ENCODE results near the gene SIRT5.

SIRT5 gene

GRCh38 chr6:13624871-13625288 lies 50.5 kb downstream of the SIRT5 start:
- DNase-seq (ENCODE audit: low read depth, low spot score): no peak
- H3K27ac ChIP-seq: no peak overlapping the region

GRCh38 chr6:13629459-13630116 lies 55.2 kb downstream of the SIRT5 start:
- H3K27ac ChIP-seq: no peak overlapping the region
- DNase-seq (ENCODE audit: low read depth, low spot score): no peak

GRCh38 chr6:13630499-13630898 lies 56.1 kb downstream of the SIRT5 start:
- no peak for DNase-seq (ENCODE audit: low read depth, low spot score)
- H3K27ac ChIP-seq: no peak overlapping the region

GRCh38 chr6:13633343-13633742 lies 58.9 kb downstream of the SIRT5 start:
- DNase-seq (ENCODE audit: low read depth, low spot score): no peak
- H3K27ac ChIP-seq: no peak overlapping the region

DNA sequence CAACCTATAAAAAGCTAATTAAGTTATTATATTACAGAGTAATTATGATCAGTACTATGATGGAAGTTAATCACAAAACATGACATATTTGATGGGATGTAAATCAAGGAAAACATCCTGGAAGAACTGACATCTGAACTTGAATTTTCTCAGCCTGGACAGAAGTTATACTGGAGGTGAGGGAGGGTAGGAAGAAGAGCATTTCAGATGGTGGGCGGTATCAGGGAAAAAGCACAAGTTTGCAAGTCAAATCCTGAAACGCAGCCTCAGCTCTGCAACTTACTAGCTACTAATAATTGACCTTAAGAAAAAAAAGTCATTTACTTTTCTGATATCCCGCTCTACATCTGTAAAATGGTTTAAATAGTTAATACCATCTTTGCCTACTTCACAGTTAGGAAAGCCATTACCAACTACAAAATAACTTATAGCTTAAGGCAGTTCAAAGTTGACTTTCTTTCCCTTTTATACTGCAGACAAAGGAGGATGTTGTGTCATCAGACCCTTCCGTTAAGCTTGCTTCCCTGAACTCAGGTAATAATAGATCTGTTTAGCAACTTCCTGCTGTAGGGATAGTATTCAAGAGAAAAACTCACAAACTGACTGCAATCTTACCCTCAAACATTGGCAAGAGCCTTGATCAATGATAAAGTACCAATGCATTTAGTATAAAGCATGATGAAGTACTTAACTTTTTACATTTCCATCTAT lies 61.7 kb downstream of the SIRT5 start:
- no peak for DNase-seq (ENCODE audit: low read depth, low spot score)
- peak overlapping the region; percentile 23 for H3K27ac ChIP-seq

GRCh38 chr6:13638014-13638413 lies 63.6 kb downstream of the SIRT5 start:
- no peak for DNase-seq (ENCODE audit: low read depth, low spot score)
- no peak overlapping the region for H3K27ac ChIP-seq

DNA sequence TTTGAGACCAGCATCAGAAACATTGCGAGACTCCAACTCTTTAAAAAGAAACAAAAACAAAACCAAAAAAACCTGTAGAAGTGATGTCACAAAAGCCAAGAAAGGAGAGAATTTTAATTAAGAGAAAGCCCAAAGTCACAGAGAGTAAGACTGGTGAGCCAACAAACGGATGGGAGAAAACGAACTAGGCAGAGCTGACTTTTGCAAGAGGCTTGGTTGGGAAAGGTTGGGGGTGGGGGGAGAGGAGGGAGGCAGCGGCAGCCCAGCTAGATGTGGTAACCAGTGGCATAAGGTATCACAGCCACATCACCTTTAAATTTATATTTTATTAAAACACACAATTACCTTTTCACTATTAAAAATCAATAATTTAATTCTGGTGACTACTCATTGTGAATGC lies 64.2 kb downstream of the SIRT5 start:
- no peak for DNase-seq (ENCODE audit: low read depth, low spot score)
- no peak overlapping the region for H3K27ac ChIP-seq

DNA sequence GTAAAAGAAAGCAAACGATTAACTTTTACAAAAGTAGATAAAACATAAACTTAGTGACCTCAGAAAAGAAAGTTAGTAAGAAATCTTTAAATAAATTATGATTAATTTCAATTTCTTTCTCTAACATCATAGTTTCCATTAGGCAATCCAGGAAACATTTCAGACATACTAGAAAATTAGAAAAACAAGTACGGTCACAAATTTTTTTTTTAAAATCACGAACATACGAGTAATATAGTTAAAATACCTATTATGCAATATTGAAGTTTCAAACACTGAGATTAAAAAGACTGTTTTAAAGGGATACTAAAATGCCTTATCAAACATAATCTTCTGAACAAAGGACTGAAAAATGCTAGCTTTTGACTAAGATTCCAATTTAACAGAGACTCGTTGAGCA lies 66.9 kb downstream of the SIRT5 start:
- H3K27ac ChIP-seq: no peak overlapping the region

GRCh38 chr6:13643125-13643524 lies 68.7 kb downstream of the SIRT5 start:
- no peak overlapping the region for H3K27ac ChIP-seq
- no peak for DNase-seq (ENCODE audit: low read depth, low spot score)

More for the DNA sequence above, 66.9 kb downstream of the SIRT5 start:
- DNase-seq (ENCODE audit: low read depth, low spot score): no peak

- H3K27ac ChIP-seq: no peak overlapping the region
- DNase-seq (ENCODE audit: low read depth, low spot score): no peak
Measured at GRCh38 chr6:13648850-13649249, 74.4 kb downstream of the SIRT5 start.

- no peak overlapping the region for H3K27ac ChIP-seq
Measured at GRCh38 chr6:13649393-13649792, 75.0 kb downstream of the SIRT5 start.

DNA sequence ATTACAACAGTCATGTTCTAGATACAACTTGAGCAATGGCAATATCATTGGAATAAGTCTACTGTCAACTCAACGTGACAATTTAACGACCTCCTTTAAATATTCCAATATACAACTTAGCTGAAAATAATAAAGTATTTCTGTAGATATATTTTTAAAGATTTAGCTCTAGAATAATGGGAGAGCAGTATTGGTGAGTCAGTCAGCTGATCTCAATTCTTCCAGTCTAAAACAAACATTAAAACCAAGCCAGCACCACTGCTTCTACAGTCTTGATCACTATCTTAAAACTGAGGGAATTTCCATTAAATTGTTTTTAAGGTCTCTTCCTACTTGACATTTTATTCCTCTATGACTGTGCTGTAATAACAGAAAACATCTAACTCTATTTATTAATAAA lies 78.9 kb downstream of the SIRT5 start:
- DNase-seq (ENCODE audit: low read depth, low spot score): no peak
- H3K27ac ChIP-seq: no peak overlapping the region

More at GRCh38 chr6:13649393-13649792, 75.0 kb downstream of the SIRT5 start:
- DNase-seq (ENCODE audit: low read depth, low spot score): no peak

- no peak for DNase-seq (ENCODE audit: low read depth, low spot score)
- no peak overlapping the region for H3K27ac ChIP-seq
Measured at GRCh38 chr6:13654496-13654895, 80.1 kb downstream of the SIRT5 start.

DNA sequence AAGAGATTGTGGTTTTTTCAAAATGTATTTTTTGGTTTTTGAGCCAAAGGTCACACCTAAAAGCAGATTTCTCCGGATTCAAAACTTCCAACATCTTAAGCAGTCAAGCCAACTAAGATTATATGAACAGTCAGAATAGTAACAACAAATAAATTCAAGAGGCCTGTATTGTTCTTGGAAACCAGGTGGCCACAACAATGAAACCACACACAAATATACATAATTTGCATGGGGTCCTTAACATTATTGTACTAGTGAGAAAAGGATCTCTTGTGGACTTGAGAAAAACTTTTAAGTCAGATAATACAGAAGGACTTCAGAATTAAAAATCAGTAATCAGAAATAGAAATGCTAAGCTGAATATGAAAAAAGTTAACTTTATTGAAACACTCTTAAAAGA lies 81.3 kb downstream of the SIRT5 start:
- no peak for DNase-seq (ENCODE audit: low read depth, low spot score)
- no peak overlapping the region for H3K27ac ChIP-seq

DNA sequence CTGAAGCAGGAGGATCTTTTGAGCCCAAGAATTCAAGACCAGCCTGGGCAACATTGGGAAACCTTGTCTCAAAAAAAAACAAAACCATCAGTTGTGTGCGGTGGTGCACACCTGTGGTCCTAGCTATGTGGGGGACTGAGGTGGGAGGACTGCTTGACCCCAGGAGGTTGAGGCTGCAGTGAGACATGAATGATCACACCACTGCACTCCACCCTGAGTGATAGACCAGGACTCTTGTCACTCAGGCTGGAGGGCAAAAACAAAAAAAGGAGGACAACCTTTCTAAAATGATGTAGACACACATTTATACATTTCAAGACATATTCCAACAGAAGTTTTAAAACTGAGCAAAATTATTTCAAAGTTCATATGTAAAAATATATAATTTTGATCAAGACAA lies 85.9 kb downstream of the SIRT5 start:
- no peak for DNase-seq (ENCODE audit: low read depth, low spot score)

GRCh38 chr6:13660893-13661292 lies 86.5 kb downstream of the SIRT5 start:
- no peak overlapping the region for H3K27ac ChIP-seq
- no peak for DNase-seq (ENCODE audit: low read depth, low spot score)

More for the DNA sequence above, 85.9 kb downstream of the SIRT5 start:
- H3K27ac ChIP-seq: no peak overlapping the region

DNA sequence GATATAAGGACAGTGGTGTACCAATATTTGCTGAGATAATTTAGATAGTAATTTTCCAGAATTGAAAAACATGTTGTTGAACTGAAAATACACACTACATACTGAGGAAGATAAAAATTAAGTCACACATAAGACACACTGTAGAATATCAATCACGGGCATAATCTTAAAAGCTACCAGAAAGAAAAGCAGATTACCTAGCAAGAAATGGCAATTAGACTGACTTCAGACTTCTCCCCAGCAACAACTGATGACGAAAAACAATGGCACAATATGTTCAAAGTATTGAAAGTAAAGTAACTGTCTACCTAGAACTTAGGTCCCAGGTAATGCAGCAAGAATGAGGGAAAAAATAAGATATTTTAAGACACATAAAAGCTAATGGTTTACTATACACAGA lies 87.2 kb downstream of the SIRT5 start:
- no peak overlapping the region for H3K27ac ChIP-seq
- DNase-seq (ENCODE audit: low read depth, low spot score): no peak

GRCh38 chr6:13662651-13663334 lies 88.4 kb downstream of the SIRT5 start:
- DNase-seq (ENCODE audit: low read depth, low spot score): no peak
- no peak overlapping the region for H3K27ac ChIP-seq

DNA sequence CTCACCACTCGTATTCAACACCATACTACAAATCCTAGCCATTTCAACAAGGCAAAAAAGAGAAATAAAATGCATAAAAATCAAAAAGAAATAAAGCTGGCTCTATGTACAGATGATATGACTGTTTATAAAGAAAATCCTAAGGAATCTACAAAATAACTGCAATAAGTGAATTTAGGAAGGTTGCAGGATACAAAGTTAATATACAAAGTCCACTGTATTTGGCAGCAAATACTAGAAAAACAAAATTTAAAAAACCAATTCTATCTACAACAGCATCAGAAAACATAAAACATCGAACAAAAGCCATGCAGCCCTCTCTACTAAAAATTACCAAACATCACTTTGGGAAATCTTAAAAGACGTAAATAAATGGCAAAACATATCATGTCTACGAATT lies 89.6 kb downstream of the SIRT5 start:
- no peak for DNase-seq (ENCODE audit: low read depth, low spot score)
- no peak overlapping the region for H3K27ac ChIP-seq
